Stimulated activated effector memory CD8-positive, alpha-beta T cell treated with anti-CD3 and anti-CD28 coated beads, Interleukin-12 subunit alpha, Interleukin-12 subunit beta, amount 100 ng/mL, for 72 hours (primary cell): ENCODE results near the gene MFSD11.
"Not testable (repeated sequence)": the region's sequence is repeated elsewhere in the genome, so short reads cannot be mapped to it uniquely, and the experiment has no call there.

ENCODE experiments used
- ATAC-seq: fragments of 150-1000 bp; cut with Tn5 transposase; 2 replicates; pipeline ENCODE4 v1.10.0; 2021
- DNase-seq, 2 donors: peaks; one replicate each; pipeline ENCODE4 v3.0.0; 2021 to 2022; ENCODE audit warnings: low spot score in 2 of 2
- H3K27ac Mint-ChIP-seq: one replicate; pipeline ENCODE4 v1.8.0; 2022; ENCODE audit warnings: mild to moderate bottlenecking, mixed read lengths
- H3K36me3 Mint-ChIP-seq: one replicate; pipeline ENCODE4 v1.8.0; 2022; ENCODE audit warnings: mild to moderate bottlenecking, mixed read lengths
- H3K4me1 Mint-ChIP-seq: one replicate; pipeline ENCODE4 v1.8.0; 2022; ENCODE audit warnings: mixed read lengths
- H3K4me3 Mint-ChIP-seq: one replicate; pipeline ENCODE4 v1.8.0; 2022; ENCODE audit warnings: mild to moderate bottlenecking, mixed read lengths
- H3K9me3 Mint-ChIP-seq: one replicate; pipeline ENCODE4 v1.8.0; 2022; ENCODE audit warnings: mixed read lengths

MFSD11 gene

GRCh38 chr17:76744747-76745146 lies 6.8 kb downstream of the MFSD11 start:
- Mint-ChIP-seq H3K4me1 (peaks cover 12% of the 10 kb centered on the region), H3K9me3 (no peaks in the 10 kb centered on the region), H3K27ac (no peak overlapping the region), H3K4me3 (no peak overlapping the region), H3K36me3 (peaks cover 64% of the 10 kb centered on the region)
- DNase-seq = no peak
- ATAC-seq = peak; percentile 65

DNA sequence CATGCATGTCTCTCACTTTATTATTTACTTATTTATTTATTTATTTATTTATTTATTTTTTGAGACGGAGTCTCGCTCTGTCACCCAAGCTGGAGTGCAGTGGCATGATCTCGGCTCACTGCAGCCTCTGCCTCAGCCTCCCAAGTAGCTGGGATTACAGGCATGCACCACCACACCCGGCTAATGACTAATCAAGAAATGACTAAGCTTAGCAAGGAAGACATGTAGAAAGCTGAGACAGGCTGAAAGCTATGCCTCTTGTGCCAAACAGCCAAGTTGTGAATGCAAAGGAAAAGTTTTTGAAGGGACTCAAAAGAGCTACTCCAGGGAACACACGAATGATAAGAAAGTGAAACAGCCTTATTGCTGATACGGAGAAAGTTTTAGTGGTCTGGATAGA lies 7.9 kb downstream of the MFSD11 start:
- ATAC-seq = peak; percentile 70

GRCh38 chr17:76747716-76748363 lies 9.9 kb downstream of the MFSD11 start:
- DNase-seq (no peak), ATAC-seq (no peak)
- no peak overlapping the region for H3K4me3 Mint-ChIP-seq
- H3K9me3 Mint-ChIP-seq = no peaks in the 10 kb centered on the region
- peaks cover 22% of the 10 kb centered on the region for H3K4me1 Mint-ChIP-seq
- H3K36me3 Mint-ChIP-seq = peaks cover 46% of the 10 kb centered on the region
- no peak overlapping the region for H3K27ac Mint-ChIP-seq

More for the DNA sequence above, 7.9 kb downstream of the MFSD11 start:
- not testable (repeated sequence) for DNase-seq, H3K4me3 Mint-ChIP-seq, H3K9me3 Mint-ChIP-seq, H3K27ac Mint-ChIP-seq
- Mint-ChIP-seq H3K36me3 (peaks cover 65% of the 10 kb centered on the region), H3K4me1 (peaks cover 12% of the 10 kb centered on the region)

DNA sequence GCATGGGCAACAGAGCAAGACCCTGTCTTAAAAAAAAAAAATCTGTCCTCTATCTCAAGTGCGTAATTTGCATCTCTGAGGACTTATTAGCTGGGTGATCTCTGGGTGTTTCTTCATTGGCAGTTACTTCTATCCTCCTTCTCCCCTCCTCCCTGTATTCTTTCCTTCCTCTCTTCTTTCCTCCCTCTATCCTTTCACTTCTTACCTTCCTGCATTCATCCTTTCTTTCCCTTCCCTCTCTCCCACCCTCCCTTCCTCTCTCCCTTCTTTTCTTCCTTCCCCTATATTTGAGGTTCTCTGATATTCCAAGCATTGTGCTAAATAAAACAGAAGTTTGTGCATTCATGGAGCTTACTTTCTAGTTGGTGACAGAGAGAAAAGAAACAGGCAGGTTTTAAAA lies 10.7 kb downstream of the MFSD11 start:
- no peak for DNase-seq
- Mint-ChIP-seq H3K36me3 (peaks cover 48% of the 10 kb centered on the region), H3K4me1 (peaks cover 30% of the 10 kb centered on the region)

DNA sequence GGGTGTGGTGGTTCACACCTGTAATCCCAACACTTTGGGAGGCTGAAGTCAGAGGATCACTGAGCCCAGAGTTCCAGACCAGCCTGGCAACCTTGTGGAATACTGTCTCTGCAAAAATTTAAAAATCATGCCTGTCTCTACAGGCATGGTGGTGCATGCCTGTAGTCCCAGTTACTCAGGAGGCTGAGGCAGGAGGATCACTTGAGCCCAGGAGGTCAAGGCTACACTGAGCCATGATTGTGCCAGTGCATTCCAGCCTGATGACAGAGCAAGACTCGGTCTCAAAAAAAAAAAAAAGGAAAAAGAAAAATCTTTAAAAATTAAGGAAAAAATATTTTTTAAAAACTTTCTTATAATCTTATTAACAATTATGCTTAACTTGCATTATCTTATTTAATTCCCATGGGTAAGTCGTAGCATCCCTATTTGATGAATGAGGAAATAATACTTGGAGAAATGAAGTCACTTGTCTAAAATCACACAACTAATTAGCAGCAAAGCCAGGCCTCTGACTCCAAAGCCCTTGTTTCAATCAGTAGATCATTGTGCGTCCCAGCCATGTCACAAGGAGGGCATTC lies 13.6 kb downstream of the MFSD11 start:
- Mint-ChIP-seq H3K4me3 (no peak overlapping the region), H3K36me3 (peaks cover 38% of the 10 kb centered on the region), H3K27ac (no peak overlapping the region), H3K4me1 (peaks cover 24% of the 10 kb centered on the region), H3K9me3 (no peaks in the 10 kb centered on the region)
- ATAC-seq (no peak), DNase-seq (no peak)

More for the DNA sequence above, 10.7 kb downstream of the MFSD11 start:
- Mint-ChIP-seq H3K27ac (no peak overlapping the region), H3K4me3 (no peak overlapping the region), H3K9me3 (no peaks in the 10 kb centered on the region)
- ATAC-seq = no peak

GRCh38 chr17:76752006-76752405 lies 14.1 kb downstream of the MFSD11 start:
- peak; percentile 86 for ATAC-seq
- DNase-seq = no peak
- H3K4me1 Mint-ChIP-seq = peaks cover 26% of the 10 kb centered on the region
- H3K9me3 Mint-ChIP-seq = no peaks in the 10 kb centered on the region
- H3K36me3 Mint-ChIP-seq = peaks cover 43% of the 10 kb centered on the region
- peak overlapping the region; percentile 93 for H3K27ac Mint-ChIP-seq
- peak overlapping the region; percentile 18 for H3K4me3 Mint-ChIP-seq

DNA sequence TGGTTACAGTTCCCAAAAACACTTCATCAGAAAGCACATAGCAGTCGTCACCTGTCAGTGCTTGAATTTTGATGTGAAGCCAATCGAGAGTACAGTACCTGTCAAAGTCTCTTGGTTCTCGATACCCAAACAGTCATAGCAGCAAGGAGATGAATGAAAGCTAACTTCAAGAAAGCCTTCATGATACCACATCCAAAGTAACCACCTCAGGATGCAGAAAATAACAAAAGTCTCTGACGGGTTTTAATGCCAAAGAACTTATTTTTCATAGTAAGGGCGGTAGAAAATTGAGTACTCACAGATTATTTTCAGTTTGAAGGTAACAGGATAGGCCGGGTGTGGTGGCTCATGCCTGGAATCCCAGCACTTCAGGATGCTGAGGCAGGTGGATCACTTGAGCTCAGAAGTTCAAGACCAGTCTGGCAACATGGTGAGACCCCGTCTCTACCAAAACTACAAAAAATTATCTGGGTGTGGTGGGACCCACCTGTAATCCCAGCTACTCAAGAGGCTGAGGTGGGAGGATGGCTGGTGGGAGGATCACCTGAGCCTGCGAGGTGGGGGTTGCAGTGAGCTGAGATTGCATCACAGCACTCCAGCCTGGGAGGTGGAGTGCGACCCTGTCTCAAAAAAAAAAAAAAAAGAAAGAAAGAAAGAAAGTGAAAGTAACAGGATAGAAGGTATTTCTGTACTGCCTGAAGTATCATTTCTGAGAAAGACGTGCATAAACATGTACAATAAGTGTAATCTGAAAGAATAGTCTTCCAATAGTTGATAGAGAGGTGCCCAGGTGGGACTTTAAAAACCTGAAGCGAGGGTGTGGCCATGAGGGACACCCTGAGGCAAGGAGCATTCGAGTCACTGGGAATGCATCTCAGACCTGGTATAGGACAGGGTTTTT lies 15.4 kb downstream of the MFSD11 start:
- peaks cover 56% of the 10 kb centered on the region for H3K36me3 Mint-ChIP-seq
- no peaks in the 10 kb centered on the region for H3K9me3 Mint-ChIP-seq
- peaks cover 30% of the 10 kb centered on the region for H3K4me1 Mint-ChIP-seq
- peak overlapping the region; percentile 93 for H3K27ac Mint-ChIP-seq
- DNase-seq (no peak), ATAC-seq (peak; percentile 76)
- H3K4me3 Mint-ChIP-seq = peak overlapping the region; percentile 78

- no peak overlapping the region for H3K4me3 Mint-ChIP-seq
- H3K9me3 Mint-ChIP-seq = no peaks in the 10 kb centered on the region
- no peak overlapping the region for H3K27ac Mint-ChIP-seq
- ATAC-seq (no peak), DNase-seq (no peak)
- peaks cover 45% of the 10 kb centered on the region for H3K36me3 Mint-ChIP-seq
- H3K4me1 Mint-ChIP-seq = peaks cover 30% of the 10 kb centered on the region
These were observed 17.4 kb downstream of the MFSD11 start for GRCh38 chr17:76755285-76755684.

DNA sequence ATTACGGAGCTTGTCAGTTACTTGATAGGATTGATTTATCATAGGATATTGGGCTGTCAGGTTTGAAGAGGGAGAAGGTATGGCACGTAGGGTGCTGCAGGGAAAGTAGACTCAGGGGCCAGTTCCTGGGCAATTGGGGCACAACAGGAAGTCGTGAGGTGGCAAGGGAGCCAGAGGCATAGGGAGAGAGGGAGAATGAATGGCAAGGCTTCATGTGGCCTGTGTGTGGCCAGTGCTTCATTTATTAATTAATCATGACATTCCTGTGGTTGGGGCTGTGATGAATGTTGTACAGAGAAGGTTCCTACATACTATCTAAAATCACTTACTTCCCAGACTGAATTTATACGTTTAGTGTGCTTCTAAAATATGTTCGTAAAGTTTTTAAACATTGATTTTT lies 19.3 kb downstream of the MFSD11 start:
- Mint-ChIP-seq H3K4me1 (peaks cover 24% of the 10 kb centered on the region), H3K36me3 (peaks cover 45% of the 10 kb centered on the region), H3K27ac (no peak overlapping the region), H3K4me3 (no peak overlapping the region), H3K9me3 (no peaks in the 10 kb centered on the region)
- DNase-seq = no peak
- no peak for ATAC-seq

DNA sequence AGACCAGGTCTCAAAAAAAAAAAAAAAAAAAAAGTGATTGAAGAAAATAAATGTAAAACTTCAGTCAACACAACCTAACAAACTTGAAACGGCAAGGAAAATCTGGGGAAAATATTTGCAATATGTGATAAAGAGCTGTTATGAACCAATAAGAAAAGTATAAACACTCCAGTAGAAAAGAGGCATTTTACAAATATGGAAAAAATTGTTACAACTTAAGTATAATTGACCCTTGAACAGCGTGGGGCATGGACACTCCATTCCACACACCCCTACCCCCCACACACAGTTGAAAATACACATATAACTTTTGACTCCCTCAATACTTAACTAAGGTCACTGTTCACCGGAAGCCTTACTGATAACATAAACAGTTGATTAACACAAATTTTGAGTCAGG lies 20.7 kb downstream of the MFSD11 start:
- no peak for DNase-seq
- H3K4me3 Mint-ChIP-seq = no peak overlapping the region
- H3K27ac Mint-ChIP-seq = no peak overlapping the region
- ATAC-seq = no peak
- peaks cover 12% of the 10 kb centered on the region for H3K4me1 Mint-ChIP-seq
- H3K36me3 Mint-ChIP-seq = peaks cover 36% of the 10 kb centered on the region
- H3K9me3 Mint-ChIP-seq = no peaks in the 10 kb centered on the region

GRCh38 chr17:76772842-76773525 lies 35.1 kb downstream of the MFSD11 start:
- peaks cover 62% of the 10 kb centered on the region for H3K36me3 Mint-ChIP-seq
- H3K4me3 Mint-ChIP-seq = peak overlapping the region; percentile 79
- H3K27ac Mint-ChIP-seq = peak overlapping the region; percentile 97
- DNase-seq (peak; percentile 7 to 56), ATAC-seq (peak; percentile 99)
- H3K4me1 Mint-ChIP-seq = peaks cover 17% of the 10 kb centered on the region
- no peaks in the 10 kb centered on the region for H3K9me3 Mint-ChIP-seq

GRCh38 chr17:76775021-76775600 lies 37.2 kb downstream of the MFSD11 start:
- H3K9me3 Mint-ChIP-seq = no peaks in the 10 kb centered on the region
- H3K27ac Mint-ChIP-seq = peak overlapping the region; percentile 83
- H3K4me3 Mint-ChIP-seq = no peak overlapping the region
- ATAC-seq (no peak), DNase-seq (no peak)
- peaks cover 17% of the 10 kb centered on the region for H3K4me1 Mint-ChIP-seq
- peaks cover 56% of the 10 kb centered on the region for H3K36me3 Mint-ChIP-seq

GRCh38 chr17:76781056-76781982 lies 43.4 kb downstream of the MFSD11 start:
- Mint-ChIP-seq H3K9me3 (no peaks in the 10 kb centered on the region), H3K36me3 (peaks cover 40% of the 10 kb centered on the region), H3K4me3 (no peak overlapping the region), H3K4me1 (no peaks in the 10 kb centered on the region), H3K27ac (no peak overlapping the region)
- ATAC-seq (no peak), DNase-seq (no peak)

GRCh38 chr17:76783146-76783545 lies 45.2 kb downstream of the MFSD11 start:
- Mint-ChIP-seq H3K9me3 (no peaks in the 10 kb centered on the region), H3K36me3 (peaks cover 21% of the 10 kb centered on the region), H3K4me1 (no peaks in the 10 kb centered on the region), H3K27ac (no peak overlapping the region), H3K4me3 (no peak overlapping the region)
- DNase-seq (no peak), ATAC-seq (no peak)
